GM12892 (cell line): ENCODE results near the gene MC3R.

ENCODE experiments used
- DNase-seq: peaks from one replicate; pipeline ENCODE4 v3.0.0; 2011; ENCODE audit not compliant: insufficient read length
- FAIRE-seq: peaks from 2 replicates; lab custom pipeline; 2011; peaks lifted over from hg19 to GRCh38; lab: Jason Lieb, UNC
- POLR2A ChIP-seq: IDR thresholded peaks from 2 replicates; pipeline ENCODE4 v1.6.1; 2011; ENCODE audit warnings: low read depth, low read length, control low read depth
- POLR2AphosphoS5 ChIP-seq: IDR thresholded peaks from 2 replicates; pipeline ENCODE4 v1.6.1; 2011; ENCODE audit warnings: low read depth, low read length, control low read depth
- TAF1 ChIP-seq: IDR thresholded peaks from 2 replicates; pipeline ENCODE4 v1.6.1; 2011; ENCODE audit warnings: low read depth, mild to moderate bottlenecking, control low read depth, low read length, borderline replicate concordance

MC3R gene

GRCh38 chr20:56222201-56222600, 26.3 kb upstream of the MC3R start:
- no peak for TF ChIP-seq POLR2A
- no peak for TF ChIP-seq TAF1
- no peak for TF ChIP-seq POLR2AphosphoS5
- FAIRE-seq (no peak), DNase-seq (no peak)

- TF ChIP-seq TAF1, result no peak
- DNase-seq, result no peak
- FAIRE-seq, result no peak
Observed at GRCh38 chr20:56222945-56223344, 25.6 kb upstream of the MC3R start.

GRCh38 chr20:56223352-56223751, 25.2 kb upstream of the MC3R start:
- FAIRE-seq (no peak), DNase-seq (no peak)
- TF ChIP-seq TAF1, result no peak
- no peak for TF ChIP-seq POLR2A
- TF ChIP-seq POLR2AphosphoS5, result no peak

- FAIRE-seq (no peak), DNase-seq (no peak)
- no peak for TF ChIP-seq POLR2AphosphoS5
- no peak for TF ChIP-seq TAF1
- TF ChIP-seq POLR2A, result no peak
Observed at GRCh38 chr20:56228021-56228420, 20.5 kb upstream of the MC3R start.

GRCh38 chr20:56229812-56230211, 18.7 kb upstream of the MC3R start:
- TF ChIP-seq POLR2A (no peak), POLR2AphosphoS5 (no peak), TAF1 (no peak)
- FAIRE-seq (no peak), DNase-seq (no peak)

- TF ChIP-seq POLR2A (no peak), POLR2AphosphoS5 (no peak), TAF1 (no peak)
- no peak for DNase-seq
- FAIRE-seq, result no peak
Observed at GRCh38 chr20:56234110-56234509, 14.4 kb upstream of the MC3R start.

- DNase-seq (no peak), FAIRE-seq (no peak)
- TF ChIP-seq TAF1, result no peak
- no peak for TF ChIP-seq POLR2A
Observed at GRCh38 chr20:56237335-56237734, 11.2 kb upstream of the MC3R start.

- no peak for TF ChIP-seq POLR2AphosphoS5
- DNase-seq (no peak), FAIRE-seq (no peak)
Observed at GRCh38 chr20:56244259-56244658, 4.3 kb upstream of the MC3R start.

- FAIRE-seq (no peak), DNase-seq (no peak)
- TF ChIP-seq POLR2AphosphoS5 (no peak), TAF1 (no peak), POLR2A (no peak)
Observed at GRCh38 chr20:56245761-56246160, 2.8 kb upstream of the MC3R start.

GRCh38 chr20:56249244-56249955, 868 bp downstream of the MC3R start:
- FAIRE-seq, result peak; percentile 90
- no peak for DNase-seq
- TF ChIP-seq TAF1 (no peak), POLR2A (no peak), POLR2AphosphoS5 (no peak)

GRCh38 chr20:56249956-56250355, 1.4 kb downstream of the MC3R start:
- FAIRE-seq (no peak), DNase-seq (no peak)
- TF ChIP-seq POLR2AphosphoS5 (no peak), POLR2A (no peak), TAF1 (no peak)

- FAIRE-seq (no peak), DNase-seq (no peak)
- TF ChIP-seq TAF1, result no peak
- TF ChIP-seq POLR2AphosphoS5, result no peak
- TF ChIP-seq POLR2A, result no peak
Observed at GRCh38 chr20:56257604-56258003, 9.1 kb downstream of the MC3R start.
